ENCODE measurements around the gene VAX1. TPM values are rescaled to one million over a fixed set of nuclear protein-coding genes. Genes with fewer than 3 reads are reported as not detected.

VAX1 gene
- total and polyA plus RNA-seq, 2 experiments from 2014 or later, result not detected

- no peak for TF ChIP-seq CTCF (IDR thresholded peaks at IDR 0.05; ENCODE audit: poor library complexity)
- TF ChIP-seq EZH2 (IDR thresholded peaks at IDR 0.05; ENCODE audit: borderline replicate concordance), result no peak
- no peak for TF ChIP-seq EZH2phosphoT487 (IDR thresholded peaks at IDR 0.05; ENCODE audit: low read depth, severe bottlenecking, unreplicated experiment)
- no peak for DNase-seq (ENCODE audit: low spot score)
- no peak overlapping the region for H3K27ac ChIP-seq
- H2AFZ ChIP-seq, result no peak overlapping the region
- no peaks in the 10 kb centered on the region for H3K79me2 ChIP-seq
- H3K4me1 ChIP-seq (ENCODE audit: insufficient read depth), result no peaks in the 10 kb centered on the region
- H4K20me1 ChIP-seq (ENCODE audit: insufficient read depth, poor library complexity, severe bottlenecking), result no peaks in the 10 kb centered on the region
- no peak overlapping the region for H3K4me2 ChIP-seq
- no peaks in the 10 kb centered on the region for H3K36me3 ChIP-seq (replicated peaks; ENCODE audit: insufficient read depth, low read depth)
- H3K4me3 ChIP-seq, result no peak overlapping the region
- no peaks in the 10 kb centered on the region for H3K9me3 ChIP-seq (ENCODE audit: low read depth)
- WGBS (ENCODE audit: low lambda C conversion rate, missing lambda C conversion rate), result 84% methylated on average over 9 of the region's 9 CpGs
- no peaks in the 10 kb centered on the region for H3K9me2 ChIP-seq (replicated peaks; ENCODE audit: insufficient read depth)
- H3K27me3 ChIP-seq, result peaks cover 10% of the 10 kb centered on the region
Measured at GRCh38 chr10:117096599-117097201, 41.4 kb downstream of the VAX1 start.

GRCh38 chr10:117094856-117095255 lies 43.2 kb downstream of the VAX1 start:
- no peak for TF ChIP-seq EZH2phosphoT487 (IDR thresholded peaks at IDR 0.05; ENCODE audit: low read depth, severe bottlenecking, unreplicated experiment)
- Histone ChIP-seq H3K4me2 (no peak overlapping the region), H3K79me2 (no peaks in the 10 kb centered on the region), H3K4me1 (ENCODE audit: insufficient read depth) (no peaks in the 10 kb centered on the region), H3K27me3 (peaks cover 13% of the 10 kb centered on the region), H4K20me1 (ENCODE audit: insufficient read depth, poor library complexity, severe bottlenecking) (no peaks in the 10 kb centered on the region), H3K27ac (no peak overlapping the region), H2AFZ (no peak overlapping the region), H3K36me3 (replicated peaks; ENCODE audit: insufficient read depth, low read depth) (no peaks in the 10 kb centered on the region), H3K9me2 (replicated peaks; ENCODE audit: insufficient read depth) (no peaks in the 10 kb centered on the region), H3K4me3 (no peak overlapping the region), H3K9me3 (ENCODE audit: low read depth) (no peaks in the 10 kb centered on the region)
- 63% methylated on average over 9 of the region's 9 CpGs for WGBS (ENCODE audit: low lambda C conversion rate, missing lambda C conversion rate)
- no peak for DNase-seq (ENCODE audit: low spot score)

- Histone ChIP-seq H3K4me3 (no peak overlapping the region), H2AFZ (no peak overlapping the region), H4K20me1 (ENCODE audit: insufficient read depth, poor library complexity, severe bottlenecking) (no peaks in the 10 kb centered on the region), H3K27me3 (peaks cover 14% of the 10 kb centered on the region), H3K79me2 (no peaks in the 10 kb centered on the region), H3K9me3 (ENCODE audit: low read depth) (no peaks in the 10 kb centered on the region), H3K27ac (no peak overlapping the region), H3K36me3 (replicated peaks; ENCODE audit: insufficient read depth, low read depth) (no peaks in the 10 kb centered on the region), H3K9me2 (replicated peaks; ENCODE audit: insufficient read depth) (no peaks in the 10 kb centered on the region), H3K4me2 (no peak overlapping the region), H3K4me1 (ENCODE audit: insufficient read depth) (no peaks in the 10 kb centered on the region)
- 87% methylated on average over 6 of the region's 6 CpGs for WGBS (ENCODE audit: low lambda C conversion rate, missing lambda C conversion rate)
- no peak for TF ChIP-seq EZH2 (IDR thresholded peaks at IDR 0.05; ENCODE audit: borderline replicate concordance)
- no peak for TF ChIP-seq CTCF (IDR thresholded peaks at IDR 0.05; ENCODE audit: poor library complexity)
- no peak for TF ChIP-seq EZH2phosphoT487 (IDR thresholded peaks at IDR 0.05; ENCODE audit: low read depth, severe bottlenecking, unreplicated experiment)
- DNase-seq (ENCODE audit: low spot score), result no peak
Measured at GRCh38 chr10:117092386-117092785, 45.7 kb downstream of the VAX1 start.

DNA sequence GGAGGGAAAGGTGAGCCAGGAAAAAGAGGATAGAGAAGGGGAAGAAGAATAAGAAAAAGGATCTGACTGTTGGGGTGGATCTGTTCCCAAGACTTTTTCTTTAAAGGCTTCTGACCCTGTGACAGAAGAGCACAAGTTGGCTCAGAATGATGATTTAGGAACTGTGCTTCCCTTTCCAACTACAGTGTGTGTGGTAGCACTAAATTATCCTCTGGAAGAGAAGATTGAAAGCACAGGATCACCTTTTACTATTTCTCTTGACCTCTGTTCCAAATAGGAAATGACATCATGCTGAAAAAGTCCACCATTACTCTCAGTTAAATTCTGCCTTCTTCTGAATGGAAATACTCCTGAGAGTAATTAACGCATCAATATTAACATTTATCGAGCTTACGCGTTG lies 47.2 kb downstream of the VAX1 start:
- Histone ChIP-seq H3K36me3 (replicated peaks; ENCODE audit: insufficient read depth, low read depth) (no peaks in the 10 kb centered on the region), H3K9me3 (ENCODE audit: low read depth) (no peaks in the 10 kb centered on the region), H4K20me1 (ENCODE audit: insufficient read depth, poor library complexity, severe bottlenecking) (no peaks in the 10 kb centered on the region), H2AFZ (no peak overlapping the region), H3K4me2 (no peak overlapping the region), H3K27me3 (peaks cover 11% of the 10 kb centered on the region), H3K9me2 (replicated peaks; ENCODE audit: insufficient read depth) (no peaks in the 10 kb centered on the region), H3K79me2 (no peaks in the 10 kb centered on the region), H3K4me1 (ENCODE audit: insufficient read depth) (no peaks in the 10 kb centered on the region), H3K4me3 (no peak overlapping the region), H3K27ac (no peak overlapping the region)
- DNase-seq (ENCODE audit: low spot score), result no peak
- TF ChIP-seq EZH2phosphoT487 (IDR thresholded peaks at IDR 0.05; ENCODE audit: low read depth, severe bottlenecking, unreplicated experiment) (no peak), CTCF (IDR thresholded peaks at IDR 0.05; ENCODE audit: poor library complexity) (no peak), EZH2 (IDR thresholded peaks at IDR 0.05; ENCODE audit: borderline replicate concordance) (no peak)
- WGBS (ENCODE audit: low lambda C conversion rate, missing lambda C conversion rate), result 94% methylated on average over 4 of the region's 4 CpGs

All from hepatocyte (in vitro differentiated cells).